Vagina (tissue), 2 donors: ENCODE measurements around the gene C3orf20.

ENCODE experiments used
- CTCF ChIP-seq, 3 experiments: fragments of 450-650 bp in 2 of 3; fragments of 200-600 bp in 1 of 3; sonication (generic) in 1 of 3; IDR thresholded peaks; one replicate each; pipeline ENCODE4 v1.5.1; 2017 to 2019; ENCODE audit warnings: antibody characterized with exemption in 3 of 3, mild to moderate bottlenecking in 2 of 3, moderate library complexity in 2 of 3
- POLR2A ChIP-seq, 2 donors: fragments of 450-650 bp; IDR thresholded peaks; one replicate each; pipeline ENCODE4 v1.6.1; 2017; ENCODE audit warnings: antibody characterized with exemption in 2 of 2, mild to moderate bottlenecking in 2 of 2, moderate library complexity in 2 of 2

GRCh38 chr3:14791343-14791945 lies 116.5 kb downstream of the C3orf20 start:
- TF ChIP-seq CTCF (IDR thresholded peaks at IDR 0.05) = peak; percentile 46 to 65 (median 52)
- TF ChIP-seq POLR2A (IDR thresholded peaks at IDR 0.05) = no peak
